Measurements from ENCODE around the gene ANKS1A. TPM values are rescaled to one million over a fixed set of nuclear protein-coding genes. Genes with fewer than 3 reads are reported as not detected.
"Not testable (repeated sequence)": the region's sequence is repeated elsewhere in the genome, so short reads cannot be mapped to it uniquely, and the experiment has no call there.

Gene ANKS1A
- total and polyA plus RNA-seq, 4 experiments from 2014 or later, result 1.2 to 15.6 (median 9.4) TPM

- Mint-ChIP-seq H3K27me3 (no peaks in the 10 kb centered on the region), H3K4me1 (peaks cover 22 to 50% (median 38%) of the 10 kb centered on the region in 4 donors), H3K4me3 (peak overlapping the region in 5 of 8 donors; percentile 8 to 46 (median 36)), H3K36me3 (peaks cover 27 to 60% of the 10 kb centered on the region in 2 donors), H3K9me3 (peaks cover 0 to 2% (median 0%) of the 10 kb centered on the region in 8 donors), H3K27ac (peak overlapping the region in 4 of 7 donors; percentile 60 to 81 (median 64))
- intact Hi-C loops (cut with micrococcal nuclease), result loop anchor here (10.0 kb wide), 2 partner anchors 210 to 370 kb away; partner anchors contain the start of gene ZNF76
- Histone ChIP-seq H3K4me1 (ENCODE audit: insufficient read depth, low read length) (peaks cover 20% of the 10 kb centered on the region), H3K4me3 (ENCODE audit: low read length in 2 of 2) (no peak overlapping the region), H3K27ac (ENCODE audit: low read depth, low read length) (no peak overlapping the region), H3K27me3 (ENCODE audit: insufficient read depth, low read length) (no peaks in the 10 kb centered on the region), H3K36me3 (ENCODE audit: insufficient read depth, low read length) (peaks cover 13% of the 10 kb centered on the region), H3K9me3 (ENCODE audit: control insufficient read depth in 1 of 2, low read length in 2 of 2) (no peaks in the 10 kb centered on the region)
- no peak for DNase-seq
- ChIA-PET POLR2A (ENCODE audit: partially characterized antibody) (interaction anchor here (1.5 kb wide), 1 partner anchor 10 kb away, joined by 4 read pairs; no protein-coding TSS in a partner anchor), CTCF (ENCODE audit: partially characterized antibody) (no interaction called here)
Observed at GRCh38 chr6:34884996-34885395, 4.1 kb upstream of the ANKS1A start.

- Mint-ChIP-seq H3K4me3 (peak overlapping the region in 4 of 8 donors; percentile 10 to 46 (median 26)), H3K27ac (peak overlapping the region in 5 of 7 donors; percentile 56 to 95 (median 74)), H3K4me1 (peaks cover 27 to 58% (median 45%) of the 10 kb centered on the region in 4 donors), H3K36me3 (peaks cover 26 to 53% of the 10 kb centered on the region in 2 donors)
- CTCF ChIA-PET (ENCODE audit: partially characterized antibody); DNase-seq; H3K9me3 ChIP-seq (ENCODE audit: control insufficient read depth in 1 of 2, low read length in 2 of 2); H3K9me3 Mint-ChIP-seq; H3K27me3 Mint-ChIP-seq; H3K36me3 ChIP-seq (ENCODE audit: insufficient read depth, low read length); H3K27me3 ChIP-seq (ENCODE audit: insufficient read depth, low read length); H3K27ac ChIP-seq (ENCODE audit: low read depth, low read length); H3K4me3 ChIP-seq (ENCODE audit: low read length in 2 of 2): not testable (repeated sequence)
- peaks cover 28% of the 10 kb centered on the region for H3K4me1 ChIP-seq (ENCODE audit: insufficient read depth, low read length)
- POLR2A ChIA-PET (ENCODE audit: partially characterized antibody), result interaction anchor here (1.5 kb wide), 1 partner anchor 11 kb away, joined by 4 read pairs; no protein-coding TSS in a partner anchor
- intact Hi-C loops (cut with micrococcal nuclease), result loop anchor here (10.0 kb wide), 2 partner anchors 211 to 369 kb away; partner anchors contain the start of gene ZNF76
Observed at GRCh38 chr6:34885837-34886236, 3.2 kb upstream of the ANKS1A start.

- Mint-ChIP-seq H3K4me3 (peak within 1 kb of the TSS; percentile 97 to 100 (median 99)), H3K27ac (peak within 1 kb of the TSS; percentile 95 to 100 (median 99)), H3K9me3 (peaks cover 0 to 2% (median 0%) of the 10 kb centered on the region in 8 donors), H3K27me3 (no peaks in the 10 kb centered on the region), H3K4me1 (peaks cover 31 to 65% (median 52%) of the 10 kb centered on the region in 4 donors), H3K36me3 (peaks cover 23 to 46% of the 10 kb centered on the region in 2 donors)
- Histone ChIP-seq H3K27me3 (ENCODE audit: insufficient read depth, low read length) (no peaks in the 10 kb centered on the region), H3K36me3 (ENCODE audit: insufficient read depth, low read length) (no peaks in the 10 kb centered on the region), H3K4me1 (ENCODE audit: insufficient read depth, low read length) (peaks cover 31% of the 10 kb centered on the region), H3K9me3 (ENCODE audit: control insufficient read depth in 1 of 2, low read length in 2 of 2) (no peaks in the 10 kb centered on the region), H3K4me3 (ENCODE audit: low read length in 2 of 2) (peak within 1 kb of the TSS; percentile 70 to 91), H3K27ac (ENCODE audit: low read depth, low read length) (peak within 1 kb of the TSS; percentile 94)
- CTCF ChIA-PET (ENCODE audit: partially characterized antibody), result interaction anchor here (0.6 to 1.4 kb wide), 5 partner anchors 9 to 252 kb away, joined by 3 to 7 read pairs (median 3); partner anchors contain the start of gene SNRPC
- intact Hi-C loops (cut with micrococcal nuclease), result loop anchor here (1.0 to 10.0 kb wide), 3 partner anchors 96 to 367 kb away; partner anchors contain the start of genes BLTP3A and ZNF76
- peak; percentile 87 to 93 (median 88) for DNase-seq
- POLR2A ChIA-PET (ENCODE audit: partially characterized antibody), result interaction anchor here (0.8 to 3.9 kb wide), 17 partner anchors 9 to 651 kb away, joined by 3 to 50 read pairs (median 6); partner anchors contain the start of genes BLTP3A, HMGA1, ILRUN and SNRPC
Observed at GRCh38 chr6:34887753-34888513, 1.1 kb upstream of the ANKS1A start, which contains the start of gene TAF11. TSS of gene TAF11 (minus strand) at chr6:34888042. CDS start at chr6:34887957, 85 bp downstream.

- ChIA-PET POLR2A (ENCODE audit: partially characterized antibody) (interaction anchor here (0.9 to 3.9 kb wide), 19 partner anchors 9 to 665 kb away, joined by 3 to 50 read pairs (median 5); partner anchors contain the start of genes BLTP3A, ILRUN and SNRPC), CTCF (ENCODE audit: partially characterized antibody) (interaction anchor here (0.6 to 1.4 kb wide), 4 partner anchors 9 to 141 kb away, joined by 3 to 7 read pairs (median 4); partner anchors contain the start of gene SNRPC)
- no peaks in the 10 kb centered on the region for H3K9me3 ChIP-seq (ENCODE audit: control insufficient read depth in 1 of 2, low read length in 2 of 2)
- H3K27ac ChIP-seq (ENCODE audit: low read depth, low read length), result peak overlapping the region; percentile 94
- Mint-ChIP-seq H3K36me3 (peaks cover 18 to 40% of the 10 kb centered on the region in 2 donors), H3K4me3 (peak overlapping the region; percentile 97 to 100 (median 99)), H3K9me3 (peaks cover 0 to 2% (median 0%) of the 10 kb centered on the region in 8 donors), H3K27me3 (no peaks in the 10 kb centered on the region), H3K4me1 (peaks cover 30 to 63% (median 47%) of the 10 kb centered on the region in 4 donors), H3K27ac (peak overlapping the region; percentile 95 to 100 (median 99))
- H3K27me3 ChIP-seq (ENCODE audit: insufficient read depth, low read length), result no peaks in the 10 kb centered on the region
- intact Hi-C loops (cut with micrococcal nuclease), result loop anchor here (1.0 to 10.0 kb wide), 3 partner anchors 96 to 366 kb away; partner anchors contain the start of genes BLTP3A and ZNF76
- peak overlapping the region; percentile 70 to 91 for H3K4me3 ChIP-seq (ENCODE audit: low read length in 2 of 2)
- no peaks in the 10 kb centered on the region for H3K36me3 ChIP-seq (ENCODE audit: insufficient read depth, low read length)
- peaks cover 31% of the 10 kb centered on the region for H3K4me1 ChIP-seq (ENCODE audit: insufficient read depth, low read length)
- peak in 1 of 5 donors; percentile 33 for DNase-seq
Observed at GRCh38 chr6:34888514-34888856, 570 bp upstream of the ANKS1A start.

- Histone ChIP-seq H3K36me3 (ENCODE audit: insufficient read depth, low read length) (no peaks in the 10 kb centered on the region), H3K27me3 (ENCODE audit: insufficient read depth, low read length) (no peaks in the 10 kb centered on the region), H3K4me3 (ENCODE audit: low read length in 2 of 2) (no peak overlapping the region), H3K4me1 (ENCODE audit: insufficient read depth, low read length) (peaks cover 31% of the 10 kb centered on the region), H3K9me3 (ENCODE audit: control insufficient read depth in 1 of 2, low read length in 2 of 2) (no peaks in the 10 kb centered on the region), H3K27ac (ENCODE audit: low read depth, low read length) (no peak overlapping the region)
- ChIA-PET CTCF (ENCODE audit: partially characterized antibody) (no interaction called here), POLR2A (ENCODE audit: partially characterized antibody) (no interaction called here)
- Mint-ChIP-seq H3K9me3 (peaks cover 0 to 2% (median 0%) of the 10 kb centered on the region in 8 donors), H3K27ac (peak overlapping the region in 6 of 7 donors; percentile 27 to 100 (median 81)), H3K27me3 (no peaks in the 10 kb centered on the region), H3K36me3 (peaks cover 1 to 23% of the 10 kb centered on the region in 2 donors), H3K4me3 (peak overlapping the region; percentile 79 to 100 (median 96)), H3K4me1 (peaks cover 23 to 49% (median 37%) of the 10 kb centered on the region in 4 donors)
- intact Hi-C loops (cut with micrococcal nuclease), result no loop called here
- DNase-seq, result no peak
Observed at GRCh38 chr6:34890533-34890925, 1.5 kb downstream of the ANKS1A start.

GRCh38 chr6:34891296-34891695 lies 2.2 kb downstream of the ANKS1A start:
- peaks cover 30% of the 10 kb centered on the region for H3K4me1 ChIP-seq (ENCODE audit: insufficient read depth, low read length)
- Mint-ChIP-seq H3K36me3 (peaks cover 0 to 23% of the 10 kb centered on the region in 2 donors), H3K27me3 (no peaks in the 10 kb centered on the region), H3K27ac (peak overlapping the region in 4 of 7 donors; percentile 17 to 79 (median 45)), H3K9me3 (peaks cover 0 to 2% (median 0%) of the 10 kb centered on the region in 8 donors), H3K4me1 (peaks cover 23 to 43% (median 36%) of the 10 kb centered on the region in 4 donors), H3K4me3 (peak overlapping the region in 7 of 8 donors; percentile 27 to 98 (median 64))
- CTCF ChIA-PET (ENCODE audit: partially characterized antibody), result no interaction called here
- DNase-seq, result no peak
- H3K9me3 ChIP-seq (ENCODE audit: control insufficient read depth in 1 of 2, low read length in 2 of 2), result no peaks in the 10 kb centered on the region
- no peaks in the 10 kb centered on the region for H3K36me3 ChIP-seq (ENCODE audit: insufficient read depth, low read length)
- H3K27ac ChIP-seq (ENCODE audit: low read depth, low read length), result no peak overlapping the region
- H3K27me3 ChIP-seq (ENCODE audit: insufficient read depth, low read length), result no peaks in the 10 kb centered on the region
- intact Hi-C loops (cut with micrococcal nuclease), result no loop called here
- H3K4me3 ChIP-seq (ENCODE audit: low read length in 2 of 2), result no peak overlapping the region
- POLR2A ChIA-PET (ENCODE audit: partially characterized antibody), result no interaction called here

All from CD4-positive, alpha-beta memory T cell (primary cell).